HG03159 (cell line): Measurements from ENCODE around the gene CXCR6.

Experiments
- ATAC-seq: cut with Tn5 transposase; IDR thresholded peaks from one replicate; pipeline ENCODE4 v1.9.1; 2021; ENCODE audit warnings: mild to moderate bottlenecking, moderate library complexity; ENCODE audit not compliant: unreplicated experiment

CXCR6 gene

DNA sequence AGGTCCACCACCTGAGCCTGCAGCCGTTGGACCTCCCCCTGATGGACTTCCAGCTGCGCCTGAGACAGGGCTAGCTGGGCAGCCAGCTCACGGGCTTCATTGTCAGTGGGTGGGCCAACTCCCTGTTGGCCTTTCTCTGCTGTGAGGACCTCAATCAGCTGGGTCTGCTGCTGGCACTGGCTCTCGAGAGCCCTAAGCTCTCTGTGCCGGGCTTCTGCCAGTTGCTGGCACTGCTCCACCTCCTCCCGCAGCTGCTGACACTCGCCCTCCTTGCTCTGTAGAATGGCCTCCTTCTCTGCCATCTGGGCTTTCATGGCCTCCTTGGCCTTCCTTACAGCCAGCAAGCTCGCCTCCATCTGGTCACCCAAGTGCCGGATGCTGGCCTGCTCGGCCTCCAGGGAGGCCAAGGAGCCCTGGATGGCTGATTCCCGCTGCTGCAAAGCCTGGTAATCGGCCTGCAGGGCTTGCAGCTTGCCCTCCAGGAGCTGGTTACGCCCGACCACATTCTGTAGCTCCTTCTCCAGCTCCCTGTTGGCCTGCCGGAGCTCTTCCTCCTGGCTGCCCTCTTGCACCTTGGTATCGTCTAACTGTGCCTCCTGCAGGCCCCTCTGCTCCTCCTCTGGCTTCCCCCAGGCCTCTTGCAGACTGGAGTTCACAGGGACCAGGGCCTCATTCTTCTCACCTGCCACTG is 23.8 kb downstream of the CXCR6 start:
- no peak for ATAC-seq

DNA sequence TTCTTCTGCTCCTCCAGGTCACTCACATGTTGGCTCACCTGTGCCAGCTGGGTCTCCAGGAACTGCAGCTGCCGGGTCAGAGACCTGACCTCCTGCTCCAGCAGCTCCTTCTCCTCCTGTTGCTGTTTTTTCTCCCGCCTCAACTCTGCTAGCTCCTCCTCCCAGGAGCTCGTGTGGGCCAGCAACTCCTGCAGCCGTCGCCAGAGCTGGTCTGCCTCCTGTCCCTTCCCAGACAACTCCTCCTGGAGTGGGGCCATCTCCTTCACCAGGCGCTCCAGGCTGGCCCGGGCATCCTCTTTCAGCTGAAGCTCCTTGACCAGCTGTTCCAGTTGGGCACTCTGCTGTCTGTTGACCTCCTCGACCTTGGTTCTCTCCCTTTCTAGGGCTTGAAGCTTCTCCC is 24.5 kb downstream of the CXCR6 start:
- no peak for ATAC-seq

DNA sequence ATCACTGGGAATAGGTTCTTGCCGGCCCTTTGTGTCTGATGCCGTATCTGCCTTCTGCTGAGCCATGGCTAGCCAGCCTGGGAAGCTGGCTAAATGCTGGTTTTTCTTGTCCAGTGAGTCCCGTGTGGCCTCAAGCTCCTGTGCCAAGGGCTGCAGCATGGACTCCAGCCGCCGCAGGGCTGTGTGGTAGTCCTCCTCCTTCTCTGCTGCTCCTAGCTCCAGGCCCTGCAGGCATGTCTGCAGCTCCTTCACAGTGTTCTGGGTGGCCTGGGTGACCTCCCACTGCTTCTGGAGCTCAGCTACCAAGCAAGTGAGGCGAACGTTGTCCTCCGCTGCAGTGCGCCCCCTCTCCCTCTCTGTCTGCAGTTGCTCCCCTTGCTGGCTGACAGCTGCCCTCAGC is 24.9 kb downstream of the CXCR6 start:
- ATAC-seq = no peak

DNA sequence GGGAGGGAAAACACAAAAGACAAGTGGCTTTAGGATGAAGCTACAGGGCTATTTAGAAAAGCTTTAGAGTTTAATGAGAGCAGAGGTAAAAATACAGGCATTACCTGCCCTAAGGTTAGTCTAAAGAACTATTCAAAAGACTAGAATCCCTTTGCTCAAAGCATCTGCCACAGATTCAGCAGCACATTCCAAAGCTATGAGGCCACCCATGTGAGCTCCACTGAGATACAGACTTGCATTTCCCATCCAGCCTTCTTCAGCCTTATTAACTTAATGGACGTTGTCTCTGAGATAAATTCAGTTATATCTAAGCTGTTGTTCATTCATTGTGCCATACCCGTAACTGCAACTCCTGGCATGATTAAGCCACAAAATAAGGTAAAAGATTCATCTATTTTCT is 25.4 kb downstream of the CXCR6 start:
- ATAC-seq = no peak

DNA sequence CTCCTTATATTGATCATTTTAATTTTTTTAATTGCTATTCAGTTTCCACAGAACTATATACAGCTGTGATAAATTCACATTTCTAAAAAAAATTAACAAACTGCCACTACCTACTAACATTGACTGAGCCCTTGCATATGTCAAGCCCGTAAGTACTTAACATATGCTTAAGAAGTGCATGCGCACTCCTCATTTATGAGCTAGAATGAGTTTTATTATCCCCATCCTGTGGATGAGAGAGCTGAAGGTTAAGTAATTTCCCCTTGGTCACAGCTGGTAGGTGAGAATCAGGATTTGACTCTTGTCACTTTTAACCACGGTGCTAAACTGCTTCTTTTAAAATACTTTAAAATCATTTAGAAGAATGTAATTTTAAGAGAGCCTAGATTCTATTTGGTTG is 25.9 kb downstream of the CXCR6 start:
- no peak for ATAC-seq

DNA sequence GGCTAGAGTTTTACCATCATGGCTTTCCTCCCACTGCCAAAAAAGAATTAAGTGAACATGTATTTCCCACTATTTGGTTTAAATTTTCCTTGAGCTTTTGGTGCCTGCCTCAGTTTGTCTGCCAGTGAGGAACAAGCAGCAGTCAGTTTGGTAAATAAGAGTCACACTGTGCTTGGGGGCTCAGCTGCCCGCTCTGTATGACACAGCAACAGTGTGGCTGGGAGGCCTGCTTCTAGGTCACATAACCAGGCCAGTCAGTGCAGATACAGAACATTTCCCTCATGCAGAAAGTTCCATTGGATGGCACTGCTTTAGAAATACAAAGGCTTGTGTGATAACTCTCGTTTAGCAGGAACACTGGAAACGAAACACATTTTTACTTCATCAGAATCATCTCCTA is 26.7 kb downstream of the CXCR6 start:
- no peak for ATAC-seq

DNA sequence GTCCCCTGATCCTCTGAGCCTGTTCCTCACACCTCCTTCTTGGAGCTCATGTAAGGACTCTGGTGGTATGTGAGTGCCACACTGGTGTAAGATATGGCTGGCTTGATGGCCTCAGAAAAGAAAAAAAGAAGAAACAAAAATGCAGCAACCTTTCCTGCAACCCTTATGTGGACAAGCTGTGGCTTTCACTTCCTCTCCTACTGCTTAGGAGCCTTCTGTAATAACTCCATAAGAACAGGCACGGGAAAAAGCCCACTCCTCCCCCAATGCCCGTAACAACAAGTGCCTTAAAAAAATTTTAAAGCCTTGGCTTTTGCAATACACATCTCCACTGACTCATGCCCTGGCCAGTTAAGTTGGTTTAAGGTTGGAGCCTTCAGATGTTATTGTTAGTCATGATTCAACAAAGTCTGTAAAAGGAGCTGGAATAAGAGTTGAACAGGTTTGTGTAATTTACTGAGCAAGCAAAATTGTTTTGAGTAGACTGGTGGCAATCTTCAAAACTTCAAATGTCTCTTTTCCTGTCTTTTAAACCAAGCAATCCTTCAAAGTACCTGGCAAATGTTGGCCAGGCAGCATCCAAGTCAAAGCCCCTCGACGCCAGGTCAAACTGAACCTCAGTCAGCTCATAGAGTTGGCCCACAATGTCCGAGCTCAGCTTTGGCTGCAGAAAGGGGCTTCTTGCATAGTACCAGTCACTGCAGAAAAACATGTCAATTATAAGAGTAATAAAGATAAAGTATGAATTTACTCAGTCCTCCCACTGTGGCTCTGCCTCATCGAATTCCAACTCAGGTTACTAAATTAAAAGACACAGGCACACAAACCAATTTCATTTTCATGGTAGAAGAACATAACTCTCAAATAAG is 29.5 kb downstream of the CXCR6 start:
- no peak for ATAC-seq

DNA sequence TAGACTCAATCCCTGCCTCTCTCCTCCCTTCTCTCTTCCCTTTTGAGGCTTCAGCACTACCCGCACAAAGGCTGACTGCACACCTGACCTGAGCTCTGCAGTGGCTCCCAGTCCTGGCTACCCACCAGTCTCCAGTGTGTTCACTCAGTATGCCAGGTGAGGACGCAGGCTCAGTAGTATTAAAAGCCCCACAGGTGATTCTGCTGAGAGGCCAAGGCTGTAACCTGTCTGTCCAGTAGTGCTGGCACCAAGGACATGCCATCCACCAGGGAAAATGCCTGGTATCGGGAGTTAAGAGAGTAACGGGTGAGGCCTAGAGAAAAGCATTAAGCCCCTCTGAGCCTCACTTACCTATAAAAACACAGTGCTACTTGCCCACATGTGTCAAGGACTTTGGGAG is 31.4 kb downstream of the CXCR6 start:
- ATAC-seq = no peak

DNA sequence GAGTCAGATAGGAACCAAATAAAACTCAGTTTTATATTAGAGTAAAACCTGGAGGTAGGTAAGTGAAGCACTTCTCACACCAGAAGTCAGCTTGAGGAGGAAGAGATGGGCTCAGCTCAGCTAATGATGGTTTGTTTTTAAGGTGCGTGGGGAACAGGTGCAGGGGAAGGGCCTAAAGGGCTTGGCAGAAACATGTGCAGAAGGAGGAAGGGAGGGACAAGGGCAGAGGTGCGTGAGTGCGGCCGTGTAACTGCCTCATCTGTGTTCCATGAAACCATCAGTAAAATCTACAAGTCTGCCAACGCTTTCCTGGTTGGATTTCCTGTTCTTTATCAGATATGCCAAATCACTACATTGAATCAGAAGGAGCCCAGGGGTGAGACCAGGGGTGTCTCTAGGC is 32.4 kb downstream of the CXCR6 start:
- ATAC-seq = no peak

DNA sequence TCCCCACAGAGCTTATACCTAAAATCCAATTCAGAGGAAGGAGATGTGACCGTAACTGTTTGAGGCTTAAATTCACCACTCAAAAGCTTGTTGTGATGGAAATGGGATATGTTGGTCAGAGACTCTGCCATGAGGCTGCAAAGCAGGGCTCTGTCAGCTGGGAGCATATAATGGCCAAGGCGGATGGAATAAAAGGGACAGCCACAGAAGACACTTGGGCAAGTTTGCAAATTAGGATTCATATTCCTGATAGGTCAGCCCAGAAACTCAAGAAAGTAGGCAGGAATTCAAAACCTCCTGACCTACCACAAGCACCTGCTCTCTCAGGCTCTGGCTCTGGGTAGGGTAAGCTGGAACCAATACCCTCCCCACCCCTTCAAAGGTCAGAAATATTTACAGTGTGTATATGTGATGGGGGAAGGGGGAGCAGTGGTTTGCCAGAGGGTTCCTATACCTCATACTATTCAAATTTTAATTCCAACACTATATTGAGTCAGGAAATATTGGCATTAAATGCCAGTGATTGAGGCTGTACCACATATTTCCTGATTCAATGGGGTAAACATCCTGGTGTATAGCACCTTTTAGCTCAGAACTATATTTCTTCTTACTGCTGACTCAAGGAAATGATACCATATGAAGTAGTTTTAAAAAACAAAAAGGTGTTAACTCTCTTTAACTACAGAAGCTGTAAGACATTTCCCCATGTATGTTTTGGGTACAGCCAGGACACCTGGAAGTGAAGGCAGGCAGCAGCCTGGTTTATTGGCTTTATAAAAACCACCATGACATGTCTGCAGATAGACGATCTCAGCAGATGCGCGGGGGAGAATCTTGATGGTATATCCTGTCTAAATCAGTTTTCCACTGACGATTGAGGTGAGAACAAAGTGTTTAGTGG is 33.2 kb downstream of the CXCR6 start:
- ATAC-seq = no peak

DNA sequence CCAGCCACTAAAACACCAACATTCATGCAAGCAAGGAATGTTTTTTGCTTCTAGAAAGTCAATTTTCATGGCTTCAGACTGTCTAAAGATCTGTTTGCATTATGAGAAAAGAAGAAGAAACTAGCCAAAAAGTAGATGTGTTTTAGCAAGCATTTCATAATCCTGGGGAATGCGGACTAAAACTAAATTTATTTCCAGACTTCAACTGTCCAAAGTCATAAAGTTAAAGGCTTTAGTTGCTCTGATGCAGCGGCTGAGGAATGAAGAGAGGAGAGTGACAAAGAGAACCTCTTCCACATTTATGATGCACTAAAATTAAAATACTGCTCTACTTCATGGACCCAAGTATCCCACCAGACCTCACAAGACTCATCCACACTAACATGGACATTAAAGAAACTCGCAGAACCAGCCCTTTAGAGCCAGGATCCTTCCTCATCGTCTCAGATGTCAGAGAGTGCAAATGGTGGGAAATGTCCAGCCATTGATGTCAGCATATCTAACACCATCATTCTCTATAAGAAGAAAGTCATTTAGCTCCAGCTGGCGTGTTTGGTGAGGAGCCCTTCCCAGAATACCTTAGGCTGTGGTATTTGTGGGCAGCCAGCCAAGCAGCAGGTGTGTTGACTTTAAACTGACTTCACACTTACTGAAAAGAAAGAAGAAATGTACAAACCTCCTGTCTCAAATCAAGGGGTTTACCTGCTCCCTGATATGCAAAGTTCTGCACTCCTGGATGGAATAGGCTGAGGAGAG is 34.9 kb downstream of the CXCR6 start:
- no peak for ATAC-seq

DNA sequence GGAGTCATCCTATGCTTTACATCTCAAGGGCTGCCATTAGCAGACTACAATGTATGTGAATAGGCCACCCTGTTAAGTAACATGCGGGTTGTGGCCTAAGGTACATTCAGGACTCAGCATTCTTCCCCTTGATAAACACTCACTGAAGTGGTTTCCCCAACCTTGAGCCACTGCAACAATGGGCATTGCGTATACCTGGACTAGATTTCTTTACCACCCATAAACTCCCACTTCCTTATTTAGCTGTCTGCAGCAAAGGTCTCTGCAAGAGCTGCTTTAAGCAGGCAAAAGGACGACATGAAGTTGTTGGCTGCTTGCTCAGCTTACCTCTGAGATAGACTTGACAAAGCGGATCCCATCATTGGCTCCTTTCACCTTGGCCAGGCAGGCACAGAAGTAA is 36.1 kb downstream of the CXCR6 start:
- no peak for ATAC-seq

DNA sequence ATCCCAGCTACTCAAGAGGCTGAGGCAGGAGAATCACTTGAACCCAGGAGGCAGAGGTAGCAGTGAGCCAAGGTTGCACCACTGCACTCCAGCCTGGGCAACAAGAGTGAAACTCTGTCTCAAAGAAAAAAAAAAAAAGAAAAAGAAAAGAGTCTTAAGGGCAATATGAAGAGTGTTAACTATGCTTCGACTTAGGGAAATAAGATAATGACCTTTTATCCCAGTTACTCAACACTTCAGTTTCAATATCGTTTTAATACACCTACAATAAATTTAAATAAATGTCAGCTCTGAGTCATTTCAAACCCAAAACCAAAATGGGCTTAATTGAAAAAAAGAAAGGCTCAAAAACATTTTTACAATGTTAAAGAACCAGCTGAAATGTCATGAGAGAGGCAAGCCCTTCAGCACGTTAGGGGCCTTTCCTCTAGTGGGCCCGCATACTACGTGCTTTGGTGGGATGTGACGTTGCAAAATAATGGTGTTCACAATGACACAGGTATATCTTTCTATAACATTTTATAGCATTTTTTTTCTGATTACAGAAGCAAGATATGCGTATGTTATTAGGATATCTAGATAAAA is 37.1 kb downstream of the CXCR6 start:
- ATAC-seq = no peak

DNA sequence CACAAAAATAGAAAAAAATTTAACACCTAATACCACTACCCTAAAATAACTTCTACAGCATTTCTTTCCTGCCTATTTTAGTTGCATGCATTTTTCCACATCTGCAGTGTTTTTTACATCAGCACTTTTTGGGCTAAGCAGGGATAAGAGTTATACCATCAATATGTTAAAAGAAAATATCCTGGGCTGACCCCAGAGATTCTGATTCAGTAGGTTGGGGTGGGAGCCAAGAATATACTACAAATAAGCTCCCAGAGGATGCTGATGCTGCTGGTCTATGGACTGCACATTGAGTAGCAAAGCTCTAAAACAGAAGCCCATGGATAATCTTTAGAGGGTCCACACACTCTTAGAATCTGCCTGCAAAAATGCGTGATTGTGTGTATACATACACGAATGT is 37.6 kb downstream of the CXCR6 start:
- no peak for ATAC-seq

DNA sequence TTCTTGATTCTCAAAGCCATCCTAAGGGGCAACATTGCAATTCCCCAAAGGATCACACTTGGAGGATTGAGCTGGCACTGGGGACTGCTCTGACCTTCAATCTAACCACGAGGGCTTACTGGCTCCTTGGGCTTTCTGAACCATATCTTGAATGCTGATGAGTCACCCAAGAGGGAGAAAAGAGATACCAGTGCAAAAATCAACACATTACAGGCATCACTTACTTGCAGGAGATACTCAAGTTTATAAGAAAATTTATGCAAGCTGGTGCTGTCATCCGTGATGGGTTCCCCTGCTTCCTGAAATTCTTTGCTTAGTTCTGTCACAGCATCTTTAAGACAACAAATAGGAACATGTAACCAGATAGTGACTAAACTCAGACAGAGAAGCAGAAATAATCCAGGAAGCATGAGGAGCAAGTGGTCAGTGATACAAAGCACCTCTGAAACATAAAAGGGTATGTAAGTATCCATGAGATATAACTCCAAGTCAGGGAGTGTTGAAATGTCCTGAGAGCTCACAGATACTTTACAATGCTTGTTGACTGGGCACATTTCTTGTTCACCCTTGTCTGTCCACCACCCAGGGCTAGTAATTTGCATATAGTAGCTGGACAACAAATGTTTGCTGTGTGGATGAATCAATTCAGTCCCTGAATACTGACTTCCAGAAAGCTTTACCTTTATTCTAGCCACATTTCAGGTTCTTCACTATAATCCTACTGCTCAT is 38.2 kb downstream of the CXCR6 start:
- no peak for ATAC-seq

DNA sequence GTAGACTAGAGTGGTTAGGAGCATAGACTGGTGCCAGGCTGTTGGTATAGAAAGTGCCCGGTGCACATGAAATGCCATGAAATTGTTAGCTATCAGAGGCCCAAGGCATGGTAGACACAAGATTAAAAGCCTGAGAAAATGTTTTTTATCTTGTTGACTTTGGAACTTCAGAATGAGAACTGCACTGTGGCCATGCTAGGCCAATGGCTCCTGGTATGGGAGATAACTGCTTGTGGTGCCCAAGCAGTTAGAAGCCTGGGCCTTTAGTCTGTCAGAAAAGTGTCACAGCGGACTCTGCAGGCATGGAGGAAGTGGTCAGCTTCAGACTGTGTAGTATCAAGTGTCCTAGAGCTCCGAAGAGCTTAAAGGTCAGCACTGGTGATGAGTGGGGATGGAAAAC is 40.5 kb downstream of the CXCR6 start:
- ATAC-seq = no peak

DNA sequence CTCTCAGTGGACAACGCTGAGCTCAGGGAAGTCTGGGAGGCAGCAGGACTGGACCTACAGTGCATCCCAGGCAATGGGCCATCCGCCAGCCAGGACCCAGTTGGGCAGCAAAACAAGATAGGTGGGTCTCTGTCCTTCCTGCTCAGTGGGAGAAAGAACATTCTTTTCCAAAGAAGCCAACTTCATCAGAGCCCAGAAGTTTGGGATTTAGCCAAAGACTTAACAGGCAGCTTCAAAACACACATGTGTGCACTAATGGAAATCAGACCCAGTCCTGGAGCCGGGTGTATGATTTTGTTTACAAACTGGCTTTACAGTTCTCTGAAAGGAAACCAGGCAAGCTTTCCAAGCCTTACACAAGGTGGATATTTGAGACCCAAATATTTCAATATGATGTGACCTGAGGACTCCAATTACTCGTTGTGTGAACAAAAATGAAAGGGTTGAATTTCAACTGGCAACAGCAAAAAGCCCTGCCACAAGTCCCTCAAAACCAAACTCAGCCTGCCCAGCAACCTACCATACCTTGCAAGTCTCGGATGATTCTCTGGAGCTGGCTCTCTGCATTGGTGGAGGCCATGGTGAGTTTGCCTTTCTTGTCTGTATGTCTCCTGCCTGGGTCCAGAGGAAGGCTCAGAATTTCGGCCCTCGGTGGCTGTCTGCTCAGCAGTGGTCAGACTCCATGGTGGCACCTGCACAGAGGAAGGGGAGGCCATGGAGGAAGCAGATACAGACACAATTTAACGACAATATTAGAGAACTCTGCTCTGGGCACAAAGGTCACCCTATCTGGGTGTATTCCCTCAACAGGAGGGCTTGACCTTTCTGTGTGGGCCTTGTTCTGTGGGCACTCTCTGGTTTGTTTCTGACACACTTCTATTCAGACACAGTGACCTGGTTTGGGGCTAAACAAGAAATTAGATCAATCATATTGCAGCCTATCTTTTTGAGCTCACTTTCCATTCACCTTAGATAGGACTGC is 41.4 kb downstream of the CXCR6 start:
- ATAC-seq = no peak

DNA sequence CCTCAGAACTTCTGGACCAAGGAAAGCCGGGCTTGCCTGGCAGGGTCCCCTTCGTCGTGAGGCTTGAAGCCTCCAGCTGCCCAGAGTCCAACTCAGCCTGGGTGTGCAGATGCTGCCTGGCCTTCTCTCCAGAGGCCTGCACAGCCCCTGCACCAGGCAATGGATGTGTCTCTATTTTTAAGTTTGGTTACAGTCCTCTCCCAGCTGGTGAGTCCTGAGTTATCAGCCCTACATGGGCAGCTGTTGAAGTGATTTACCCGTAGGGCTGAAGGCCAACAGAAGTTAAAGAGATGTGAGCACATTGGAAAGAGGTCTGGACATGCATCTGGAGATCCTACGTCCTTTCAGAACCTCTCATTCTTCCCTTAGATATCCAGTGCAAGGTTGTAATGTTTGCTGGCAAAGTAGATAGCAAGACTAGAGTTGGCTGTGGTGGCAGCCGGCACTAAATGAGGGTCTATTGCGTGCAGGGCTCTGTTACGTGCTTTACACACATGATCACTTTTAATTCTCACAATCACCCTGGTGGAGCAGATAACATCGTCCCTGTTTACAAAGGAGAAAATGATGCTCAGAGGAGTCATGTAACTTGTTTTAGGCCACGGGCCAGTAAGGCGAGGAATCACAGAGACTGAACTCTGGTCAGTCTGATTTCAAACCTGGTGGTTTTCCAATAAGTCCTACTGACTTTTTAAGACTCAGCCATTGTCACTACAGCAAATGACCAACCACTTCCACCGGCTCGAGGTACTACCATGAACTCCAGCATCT is 42.5 kb downstream of the CXCR6 start:
- ATAC-seq = no peak
